ENCODE measurements around the gene VAMP1. TPM values are rescaled to one million over a fixed set of nuclear protein-coding genes. Genes with fewer than 3 reads are reported as not detected.
A peak's percentile ranks its signal among the peaks of the same experiment; 100 is the strongest.

VAMP1 gene
- total RNA-seq, 1 donor from 2014 or later = 4.8 TPM

DNA sequence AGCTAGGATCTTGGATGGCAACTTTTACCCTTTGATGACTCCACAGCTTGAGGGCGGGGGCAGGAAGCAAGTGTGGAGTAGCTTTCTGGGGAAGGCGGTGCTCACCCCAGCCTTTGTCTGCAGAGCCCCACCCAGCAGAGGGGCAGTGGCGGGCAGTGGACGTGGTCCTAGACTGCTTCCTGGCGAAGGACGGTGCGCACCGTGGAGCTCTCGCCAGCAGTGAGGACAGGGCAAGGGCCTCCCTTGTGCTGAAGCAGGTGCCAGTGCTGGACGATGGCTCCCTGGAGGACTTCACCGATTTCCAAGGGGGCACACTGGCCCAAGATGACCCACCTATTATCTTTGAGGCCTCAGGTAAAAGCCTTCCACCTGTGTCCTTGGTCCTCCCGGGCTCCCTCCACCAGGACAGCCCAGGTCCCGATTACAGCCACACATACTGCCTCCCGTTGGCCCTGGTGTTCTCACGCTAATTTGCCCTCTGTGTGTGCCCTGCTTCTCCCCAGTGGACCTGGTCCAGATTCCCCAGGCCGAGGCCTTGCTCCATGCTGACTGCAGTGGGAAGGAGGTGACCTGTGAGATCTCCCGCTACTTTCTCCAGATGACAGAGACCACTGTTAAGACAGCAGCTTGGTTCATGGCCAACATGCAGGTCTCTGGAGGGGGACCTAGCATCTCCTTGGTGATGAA lies 17.4 kb downstream of the VAMP1 start:
- Histone ChIP-seq H3K36me3 (ENCODE audit: control insufficient read depth, insufficient read depth, low read length) (no peaks in the 10 kb centered on the region), H3K27me3 (ENCODE audit: control insufficient read depth, insufficient read depth, low read length) (no peaks in the 10 kb centered on the region), H3K4me3 (ENCODE audit: low read depth, low read length) (no peak overlapping the region)
- no peak for DNase-seq (ENCODE audit: low read depth)
- TF ChIP-seq, protein P1, sequence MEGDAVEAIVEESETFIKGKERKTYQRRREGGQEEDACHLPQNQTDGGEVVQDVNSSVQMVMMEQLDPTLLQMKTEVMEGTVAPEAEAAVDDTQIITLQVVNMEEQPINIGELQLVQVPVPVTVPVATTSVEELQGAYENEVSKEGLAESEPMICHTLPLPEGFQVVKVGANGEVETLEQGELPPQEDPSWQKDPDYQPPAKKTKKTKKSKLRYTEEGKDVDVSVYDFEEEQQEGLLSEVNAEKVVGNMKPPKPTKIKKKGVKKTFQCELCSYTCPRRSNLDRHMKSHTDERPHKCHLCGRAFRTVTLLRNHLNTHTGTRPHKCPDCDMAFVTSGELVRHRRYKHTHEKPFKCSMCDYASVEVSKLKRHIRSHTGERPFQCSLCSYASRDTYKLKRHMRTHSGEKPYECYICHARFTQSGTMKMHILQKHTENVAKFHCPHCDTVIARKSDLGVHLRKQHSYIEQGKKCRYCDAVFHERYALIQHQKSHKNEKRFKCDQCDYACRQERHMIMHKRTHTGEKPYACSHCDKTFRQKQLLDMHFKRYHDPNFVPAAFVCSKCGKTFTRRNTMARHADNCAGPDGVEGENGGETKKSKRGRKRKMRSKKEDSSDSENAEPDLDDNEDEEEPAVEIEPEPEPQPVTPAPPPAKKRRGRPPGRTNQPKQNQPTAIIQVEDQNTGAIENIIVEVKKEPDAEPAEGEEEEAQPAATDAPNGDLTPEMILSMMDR (IDR thresholded peaks at IDR 0.05; ENCODE audit: insufficient read depth, low read length, poor library complexity, severe bottlenecking) = no peak

DNA sequence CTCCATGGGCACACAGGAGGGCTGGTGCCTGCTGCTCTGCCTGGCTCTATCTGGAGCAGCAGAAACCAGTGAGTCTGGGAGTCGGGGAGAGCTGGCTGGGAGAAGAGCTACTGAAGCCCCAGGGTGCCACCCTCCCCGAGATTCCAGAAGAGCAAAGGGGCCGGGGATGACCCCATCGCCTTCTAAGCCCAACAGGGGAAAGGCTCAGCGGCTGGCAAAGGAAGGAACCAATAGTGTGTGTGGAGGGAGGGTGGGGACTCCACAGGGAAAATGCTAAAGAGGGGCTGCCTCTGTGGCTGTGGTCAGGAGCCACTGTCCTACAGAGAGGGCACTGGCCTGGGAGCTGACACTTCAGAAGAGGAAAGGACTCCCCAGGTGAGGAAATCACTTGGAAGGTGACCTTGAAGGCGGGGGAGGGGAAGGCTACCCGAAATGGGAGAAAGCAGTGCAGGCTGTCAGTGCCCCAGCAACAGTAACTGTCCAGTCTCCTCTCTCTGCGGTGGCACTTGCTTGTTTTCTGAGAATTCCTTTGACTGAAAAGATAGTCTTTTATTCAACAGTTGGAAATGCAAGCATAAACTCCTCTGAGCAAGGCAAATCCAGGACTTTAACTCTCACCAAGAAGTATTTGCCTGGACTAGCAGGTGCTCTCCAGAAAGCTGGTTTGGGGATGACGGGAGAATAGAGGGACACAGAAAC lies 18.1 kb downstream of the VAMP1 start:
- Histone ChIP-seq H3K4me3 (ENCODE audit: low read depth, low read length) (peak overlapping the region; percentile 62), H3K27me3 (ENCODE audit: control insufficient read depth, insufficient read depth, low read length) (no peaks in the 10 kb centered on the region), H3K36me3 (ENCODE audit: control insufficient read depth, insufficient read depth, low read length) (no peaks in the 10 kb centered on the region)
- TF ChIP-seq, protein P1 (IDR thresholded peaks at IDR 0.05; ENCODE audit: insufficient read depth, low read length, poor library complexity, severe bottlenecking) = no peak
- DNase-seq (ENCODE audit: low read depth) = no peak

DNA sequence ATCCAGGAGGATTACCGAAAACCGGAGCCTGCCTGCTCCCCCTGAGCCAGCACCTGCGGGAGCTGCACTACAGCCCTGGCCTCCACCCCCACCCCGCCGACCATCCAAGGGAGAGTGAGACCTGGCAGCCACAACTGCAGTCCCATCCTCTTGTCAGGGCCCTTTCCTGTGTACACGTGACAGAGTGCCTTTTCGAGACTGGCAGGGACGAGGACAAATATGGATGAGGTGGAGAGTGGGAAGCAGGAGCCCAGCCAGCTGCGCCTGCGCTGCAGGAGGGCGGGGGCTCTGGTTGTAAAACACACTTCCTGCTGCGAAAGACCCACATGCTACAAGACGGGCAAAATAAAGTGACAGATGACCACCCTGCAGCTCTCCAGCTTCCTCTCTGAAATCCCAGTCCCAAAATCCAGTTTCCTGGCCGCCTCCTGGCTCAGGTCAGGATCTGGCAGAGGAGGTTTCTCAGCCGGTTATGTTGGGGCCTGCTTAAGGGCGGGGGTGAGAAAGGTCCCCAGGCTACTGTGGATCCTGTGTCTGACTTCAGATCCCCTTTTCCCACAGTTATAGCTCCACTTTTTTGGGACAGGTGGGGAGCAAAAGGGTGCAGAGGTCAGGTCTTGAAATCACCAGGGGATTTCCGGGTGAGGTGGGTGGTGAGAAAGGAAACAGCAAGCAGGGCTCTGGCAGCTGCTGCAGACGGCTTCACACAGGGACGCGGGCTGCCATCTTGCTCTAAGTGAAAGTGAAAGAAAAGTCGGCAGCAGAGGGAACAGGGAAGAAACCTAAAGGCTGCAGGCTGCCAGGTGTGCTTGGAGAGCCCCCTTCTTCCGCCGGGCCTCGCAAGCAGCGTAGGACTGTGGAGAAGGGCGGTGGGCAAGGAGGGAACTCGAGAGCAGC lies 18.9 kb downstream of the VAMP1 start, which contains the start of gene TAPBPL:
TAPBPL (plus strand) TSS at position 695 of the 897 bp plus-strand sequence. CDS start 207 bp downstream, outside the sequence.
- Histone ChIP-seq H3K27me3 (ENCODE audit: control insufficient read depth, insufficient read depth, low read length) (no peaks in the 10 kb centered on the region), H3K36me3 (ENCODE audit: control insufficient read depth, insufficient read depth, low read length) (no peaks in the 10 kb centered on the region), H3K4me3 (ENCODE audit: low read depth, low read length) (peak within 1 kb of the TSS; percentile 62)
- DNase-seq (ENCODE audit: low read depth) = peak; percentile 65
- TF ChIP-seq, protein P1 (IDR thresholded peaks at IDR 0.05; ENCODE audit: insufficient read depth, low read length, poor library complexity, severe bottlenecking) = no peak

DNA sequence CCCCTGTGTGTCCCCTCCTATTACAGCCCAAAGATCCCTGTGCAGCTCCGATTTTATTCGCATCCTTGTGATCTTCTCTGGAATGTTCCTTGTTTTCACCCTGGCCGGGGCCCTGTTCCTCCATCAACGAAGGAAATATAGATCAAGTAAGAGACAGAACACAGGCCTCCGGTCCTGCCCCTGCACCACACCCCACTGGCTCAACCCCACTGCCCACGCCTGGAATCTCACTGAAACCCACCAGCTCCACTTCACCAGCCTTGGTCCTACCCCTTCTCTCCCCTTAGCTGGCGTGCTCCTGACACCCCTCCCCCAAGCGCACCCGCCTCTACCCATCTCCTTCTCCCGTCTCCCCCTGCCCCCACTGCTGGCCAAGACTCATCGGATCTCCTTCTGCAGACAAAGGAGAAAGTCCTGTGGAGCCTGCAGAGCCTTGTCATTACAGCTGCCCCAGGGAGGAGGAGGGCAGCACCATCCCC lies 19.6 kb downstream of the VAMP1 start:
- Histone ChIP-seq H3K27me3 (ENCODE audit: control insufficient read depth, insufficient read depth, low read length) (no peaks in the 10 kb centered on the region), H3K36me3 (ENCODE audit: control insufficient read depth, insufficient read depth, low read length) (no peaks in the 10 kb centered on the region), H3K4me3 (ENCODE audit: low read depth, low read length) (peak overlapping the region; percentile 62)
- no peak for DNase-seq (ENCODE audit: low read depth)
- TF ChIP-seq, protein P1 (IDR thresholded peaks at IDR 0.05; ENCODE audit: insufficient read depth, low read length, poor library complexity, severe bottlenecking) = no peak

DNA sequence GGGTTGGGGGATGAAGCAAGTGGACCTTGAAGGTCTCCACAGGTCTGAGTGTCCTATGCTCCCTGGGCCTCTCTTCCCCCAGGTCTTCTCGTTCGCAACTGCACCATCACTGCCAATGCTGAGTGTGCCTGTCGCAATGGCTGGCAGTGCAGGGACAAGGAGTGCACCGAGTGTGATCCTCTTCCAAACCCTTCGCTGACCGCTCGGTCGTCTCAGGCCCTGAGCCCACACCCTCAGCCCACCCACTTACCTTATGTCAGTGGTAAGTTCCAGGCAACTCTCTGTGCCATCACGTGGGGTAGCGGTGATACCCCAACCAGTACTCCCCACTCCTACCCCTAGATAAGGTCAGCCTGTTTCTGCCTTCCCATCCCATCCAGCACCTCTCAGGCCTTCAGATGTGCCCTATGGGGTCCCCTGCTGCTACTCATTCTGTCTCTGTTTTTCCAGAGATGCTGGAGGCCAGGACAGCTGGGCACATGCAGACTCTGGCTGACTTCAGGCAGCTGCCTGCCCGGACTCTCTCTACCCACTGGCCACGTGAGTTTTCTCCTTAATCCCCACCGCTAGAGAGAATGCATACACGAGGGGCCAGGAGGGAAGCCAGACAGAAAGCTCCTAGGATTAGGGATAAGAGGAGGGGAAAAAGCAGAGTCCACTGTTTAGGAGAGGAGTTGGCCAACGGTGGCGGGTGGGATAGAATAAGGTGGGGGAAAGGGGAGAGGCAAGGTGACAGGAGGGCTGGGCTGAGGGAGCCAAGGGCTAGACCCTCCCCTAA lies 20.2 kb downstream of the VAMP1 start:
- H3K27me3 ChIP-seq (ENCODE audit: control insufficient read depth, insufficient read depth, low read length) = no peaks in the 10 kb centered on the region
- no peak for DNase-seq (ENCODE audit: low read depth)
- no peaks in the 10 kb centered on the region for H3K36me3 ChIP-seq (ENCODE audit: control insufficient read depth, insufficient read depth, low read length)
- TF ChIP-seq, protein P1 (IDR thresholded peaks at IDR 0.05; ENCODE audit: insufficient read depth, low read length, poor library complexity, severe bottlenecking) = no peak
- peak overlapping the region; percentile 62 for H3K4me3 ChIP-seq (ENCODE audit: low read depth, low read length)
